K562 (cell line): ENCODE results near the gene FAM124B.

Experiments used
- RBM34 ChIP-seq: fragments of 200-400 bp; formaldehyde crosslinking; IDR thresholded peaks from 2 replicates; pipeline ENCODE4 v1.6.1; 2018; ENCODE audit warnings: low read length, borderline replicate concordance; ENCODE audit not compliant: insufficient read depth
- TAF7 ChIP-seq: fragments of 450-650 bp; IDR thresholded peaks from 2 replicates; pipeline ENCODE4 v1.6.1; 2016; ENCODE audit warnings: missing genetic modification characterization, missing compliant biosample characterization
- ZNF184 ChIP-seq: sonication (generic); formaldehyde crosslinking; IDR thresholded peaks from 2 replicates; pipeline ENCODE4 v1.5.0; 2020; ENCODE audit warnings: missing genetic modification reagents
- ZNF583 ChIP-seq: fragments of 250-450 bp; sonication (Bioruptor Pico); IDR thresholded peaks from 2 replicates; pipeline ENCODE4 v1.4.0; 2020
- TF ChIP-seq, protein P1 (sequence below): IDR thresholded peaks from 3 replicates; pipeline ENCODE4 v1.6.1; 2011; ENCODE audit warnings: borderline replicate concordance, mild to moderate bottlenecking, moderate library complexity; ENCODE audit not compliant: insufficient read length; ENCODE audit errors: extremely low read depth
- TF ChIP-seq, protein P2 (sequence below), 3 experiments: IDR thresholded peaks in 2 of 3; conservative IDR thresholded peaks in 1 of 3; 2 replicates each; pipeline ENCODE4 v1.5.1; 2011 to 2012; ENCODE audit warnings: low read length in 3 of 3, mild to moderate bottlenecking in 3 of 3, control low read depth in 2 of 3, improper control_type of control experiment in 1 of 3, inconsistent platforms in 1 of 3, low read depth in 1 of 3, mixed read lengths in 1 of 3, moderate library complexity in 1 of 3; ENCODE audit not compliant: insufficient read depth in 2 of 3

DNA sequence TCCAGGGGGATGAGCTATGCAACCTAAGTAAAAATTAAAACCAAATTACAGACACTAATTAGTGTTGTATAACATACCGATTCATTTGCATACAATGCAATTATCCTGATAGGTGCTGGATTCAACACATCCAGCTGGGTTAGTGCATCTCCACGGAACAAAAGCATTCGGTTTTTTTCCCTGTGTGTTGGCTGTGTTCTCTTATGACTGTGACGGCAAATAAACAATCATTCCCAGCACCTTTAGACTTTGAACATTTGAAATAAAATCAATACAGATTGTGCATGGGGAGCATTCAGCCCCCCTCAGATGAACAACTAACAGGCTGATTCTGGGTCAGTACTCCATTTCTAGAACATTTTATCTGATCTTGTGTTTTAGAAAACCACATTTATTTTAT, 22.7 kb downstream of the FAM124B start:
- TF ChIP-seq RBM34 (no peak), ZNF184 (CRISPR knock-in tag) (no peak), ZNF583 (no peak), TAF7 (tag) (no peak)
- TF ChIP-seq, protein P1, sequence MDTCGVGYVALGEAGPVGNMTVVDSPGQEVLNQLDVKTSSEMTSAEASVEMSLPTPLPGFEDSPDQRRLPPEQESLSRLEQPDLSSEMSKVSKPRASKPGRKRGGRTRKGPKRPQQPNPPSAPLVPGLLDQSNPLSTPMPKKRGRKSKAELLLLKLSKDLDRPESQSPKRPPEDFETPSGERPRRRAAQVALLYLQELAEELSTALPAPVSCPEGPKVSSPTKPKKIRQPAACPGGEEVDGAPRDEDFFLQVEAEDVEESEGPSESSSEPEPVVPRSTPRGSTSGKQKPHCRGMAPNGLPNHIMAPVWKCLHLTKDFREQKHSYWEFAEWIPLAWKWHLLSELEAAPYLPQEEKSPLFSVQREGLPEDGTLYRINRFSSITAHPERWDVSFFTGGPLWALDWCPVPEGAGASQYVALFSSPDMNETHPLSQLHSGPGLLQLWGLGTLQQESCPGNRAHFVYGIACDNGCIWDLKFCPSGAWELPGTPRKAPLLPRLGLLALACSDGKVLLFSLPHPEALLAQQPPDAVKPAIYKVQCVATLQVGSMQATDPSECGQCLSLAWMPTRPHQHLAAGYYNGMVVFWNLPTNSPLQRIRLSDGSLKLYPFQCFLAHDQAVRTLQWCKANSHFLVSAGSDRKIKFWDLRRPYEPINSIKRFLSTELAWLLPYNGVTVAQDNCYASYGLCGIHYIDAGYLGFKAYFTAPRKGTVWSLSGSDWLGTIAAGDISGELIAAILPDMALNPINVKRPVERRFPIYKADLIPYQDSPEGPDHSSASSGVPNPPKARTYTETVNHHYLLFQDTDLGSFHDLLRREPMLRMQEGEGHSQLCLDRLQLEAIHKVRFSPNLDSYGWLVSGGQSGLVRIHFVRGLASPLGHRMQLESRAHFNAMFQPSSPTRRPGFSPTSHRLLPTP: no peak
- TF ChIP-seq, protein P2, sequence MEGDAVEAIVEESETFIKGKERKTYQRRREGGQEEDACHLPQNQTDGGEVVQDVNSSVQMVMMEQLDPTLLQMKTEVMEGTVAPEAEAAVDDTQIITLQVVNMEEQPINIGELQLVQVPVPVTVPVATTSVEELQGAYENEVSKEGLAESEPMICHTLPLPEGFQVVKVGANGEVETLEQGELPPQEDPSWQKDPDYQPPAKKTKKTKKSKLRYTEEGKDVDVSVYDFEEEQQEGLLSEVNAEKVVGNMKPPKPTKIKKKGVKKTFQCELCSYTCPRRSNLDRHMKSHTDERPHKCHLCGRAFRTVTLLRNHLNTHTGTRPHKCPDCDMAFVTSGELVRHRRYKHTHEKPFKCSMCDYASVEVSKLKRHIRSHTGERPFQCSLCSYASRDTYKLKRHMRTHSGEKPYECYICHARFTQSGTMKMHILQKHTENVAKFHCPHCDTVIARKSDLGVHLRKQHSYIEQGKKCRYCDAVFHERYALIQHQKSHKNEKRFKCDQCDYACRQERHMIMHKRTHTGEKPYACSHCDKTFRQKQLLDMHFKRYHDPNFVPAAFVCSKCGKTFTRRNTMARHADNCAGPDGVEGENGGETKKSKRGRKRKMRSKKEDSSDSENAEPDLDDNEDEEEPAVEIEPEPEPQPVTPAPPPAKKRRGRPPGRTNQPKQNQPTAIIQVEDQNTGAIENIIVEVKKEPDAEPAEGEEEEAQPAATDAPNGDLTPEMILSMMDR (IDR thresholded peaks at IDR 0.05 in 2 of 3, conservative IDR thresholded peaks at IDR 0.05 in 1 of 3; ENCODE audit: insufficient read depth in 2 of 3, low read depth in 1 of 3, low read length in 3 of 3): no peak
